CD4-positive, CD25-positive, alpha-beta regulatory T cell (primary cell): ENCODE results near the gene SAMD4A. TPM values are rescaled to one million over a fixed set of nuclear protein-coding genes. Genes with fewer than 3 reads are reported as not detected.
A peak's percentile ranks its signal among the peaks of the same experiment; 100 is the strongest.

Experiments used
- ATAC-seq, 2 donors: fragments of 150-1000 bp; cut with Tn5 transposase; one replicate each; pipeline ENCODE4 v1.10.0; 2021; ENCODE audit warnings: low read depth in 2 of 2, moderate number of reproducible peaks in 2 of 2, moderate library complexity in 1 of 2
- DNase-seq, 3 donors: peaks; one replicate each; pipeline versions ENCODE4 v3.0.0 to v3.0.0-alpha.2; 2012 to 2022; ENCODE audit warnings: mixed read lengths in 1 of 3
- H3K27ac ChIP-seq: one replicate; pipeline ENCODE4 v1.7.0; 2013; ENCODE audit warnings: mild to moderate bottlenecking, low read length; ENCODE audit not compliant: insufficient read depth, poor library complexity, severe bottlenecking
- H3K27me3 ChIP-seq: one replicate; pipeline ENCODE4 v1.7.0; 2013; ENCODE audit warnings: low read length; ENCODE audit not compliant: control insufficient read depth, insufficient read depth
- H3K36me3 ChIP-seq: one replicate; pipeline ENCODE4 v1.7.0; 2013; ENCODE audit warnings: mild to moderate bottlenecking, low read length, moderate library complexity; ENCODE audit not compliant: control insufficient read depth, insufficient read depth
- H3K4me1 ChIP-seq: 2 replicates; pipeline ENCODE4 v1.7.0; 2013; ENCODE audit warnings: mild to moderate bottlenecking, low read length; ENCODE audit not compliant: insufficient read depth, control insufficient read depth, poor library complexity, severe bottlenecking
- H3K4me3 ChIP-seq: one replicate; pipeline ENCODE4 v1.7.0; 2013; ENCODE audit warnings: low read depth, mild to moderate bottlenecking, low read length, moderate library complexity
- H3K9me3 ChIP-seq, 2 experiments: 1 replicate in 1 of 2; 2 replicates in 1 of 2; pipeline ENCODE4 v1.7.0; 2013; ENCODE audit warnings: low read length in 2 of 2, mild to moderate bottlenecking in 1 of 2, moderate library complexity in 1 of 2; ENCODE audit not compliant: control insufficient read depth in 2 of 2
- H3K27ac Mint-ChIP-seq, 3 donors: one replicate each; pipeline ENCODE4 v1.8.0; 2020 to 2022; ENCODE audit warnings: mild to moderate bottlenecking in 3 of 3, mixed read lengths in 3 of 3, moderate library complexity in 2 of 3
- H3K27me3 Mint-ChIP-seq: one replicate; pipeline ENCODE4 v1.8.0; 2022; ENCODE audit warnings: mild to moderate bottlenecking, mixed read lengths
- H3K36me3 Mint-ChIP-seq: one replicate; pipeline ENCODE4 v1.8.0; 2020; ENCODE audit warnings: mixed read lengths
- H3K4me1 Mint-ChIP-seq, 4 donors: one replicate each; pipeline ENCODE4 v1.8.0; 2020 to 2022; ENCODE audit warnings: mixed read lengths in 4 of 4, mild to moderate bottlenecking in 1 of 4
- H3K4me3 Mint-ChIP-seq, 4 donors: one replicate each; pipeline ENCODE4 v1.8.0; 2020 to 2022; ENCODE audit warnings: mild to moderate bottlenecking in 4 of 4, mixed read lengths in 4 of 4, moderate library complexity in 3 of 4
- H3K9me3 Mint-ChIP-seq, 7 donors: one replicate each; pipeline ENCODE4 v1.8.0; 2020 to 2022; ENCODE audit warnings: mixed read lengths in 7 of 7, mild to moderate bottlenecking in 3 of 7, moderate library complexity in 2 of 7
- polyA plus RNA-seq, 4 donors: library from polyadenylated mRNA; unstranded; fragments of 300-500 nt; fragmentation: Illumina TruSeq; gene quantifications; one replicate each; pipeline ENCODE4 v1.2.3, GENCODE V29; 2021
- total RNA-seq: library from RNA; stranded (reverse); gene quantifications from one replicate; pipeline ENCODE4 v1.2.3, GENCODE V29; 2022

Gene SAMD4A
- total and polyA plus RNA-seq, 5 donors from 2014 or later = 0.05 to 7.9 (median 0.13) TPM; not detected in 1

DNA sequence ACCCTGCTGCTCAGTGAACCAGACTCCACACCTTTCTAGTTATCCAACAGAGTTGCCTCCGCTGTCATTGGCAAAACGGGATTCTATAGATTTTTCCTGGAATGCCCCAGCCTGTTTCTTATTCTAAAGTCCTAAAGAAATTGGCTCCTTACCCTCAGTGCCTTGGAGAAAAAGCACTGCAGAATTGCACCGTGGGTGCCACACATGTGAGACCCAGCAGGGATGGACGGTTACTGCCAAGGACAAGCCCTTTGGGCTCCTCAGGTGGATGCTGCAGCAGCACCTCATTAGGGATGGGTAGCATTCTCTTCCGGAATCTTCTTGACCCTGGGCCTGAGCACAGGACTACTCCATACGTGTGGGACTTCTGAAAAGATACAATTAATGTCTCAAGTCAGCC lies 214.2 kb downstream of the SAMD4A start:
- H3K4me3 Mint-ChIP-seq = no peak overlapping the region
- peaks cover 0 to 7% (median 0%) of the 10 kb centered on the region in 4 donors for H3K4me1 Mint-ChIP-seq
- H3K27ac ChIP-seq = no peak overlapping the region
- no peaks in the 10 kb centered on the region for H3K27me3 ChIP-seq
- ATAC-seq (no peak), DNase-seq (no peak)
- no peak overlapping the region for H3K4me3 ChIP-seq
- no peaks in the 10 kb centered on the region for H3K4me1 ChIP-seq
- H3K9me3 Mint-ChIP-seq = no peaks in the 10 kb centered on the region
- H3K27me3 Mint-ChIP-seq = peaks cover 7% of the 10 kb centered on the region
- H3K27ac Mint-ChIP-seq = peak overlapping the region in 2 of 3 donors; percentile 44 to 53
- peaks cover 3% of the 10 kb centered on the region for H3K36me3 Mint-ChIP-seq
- no peaks in the 10 kb centered on the region for H3K36me3 ChIP-seq
- H3K9me3 ChIP-seq = no peaks in the 10 kb centered on the region

GRCh38 chr14:54781961-54782750 lies 215.2 kb downstream of the SAMD4A start:
- Histone ChIP-seq H3K4me3 (no peak overlapping the region), H3K4me1 (no peaks in the 10 kb centered on the region), H3K27ac (no peak overlapping the region), H3K27me3 (no peaks in the 10 kb centered on the region), H3K36me3 (no peaks in the 10 kb centered on the region), H3K9me3 (no peaks in the 10 kb centered on the region)
- Mint-ChIP-seq H3K9me3 (no peaks in the 10 kb centered on the region), H3K36me3 (peaks cover 3% of the 10 kb centered on the region), H3K4me1 (no peaks in the 10 kb centered on the region), H3K27ac (peak overlapping the region in 2 of 3 donors; percentile 39 to 48), H3K4me3 (no peak overlapping the region), H3K27me3 (peaks cover 9% of the 10 kb centered on the region)
- no peak for DNase-seq
- ATAC-seq = no peak

- Histone ChIP-seq H3K4me3 (no peak overlapping the region), H3K27me3 (no peaks in the 10 kb centered on the region), H3K27ac (no peak overlapping the region), H3K9me3 (no peaks in the 10 kb centered on the region), H3K4me1 (no peaks in the 10 kb centered on the region), H3K36me3 (no peaks in the 10 kb centered on the region)
- H3K27ac Mint-ChIP-seq = peak overlapping the region in 2 of 3 donors; percentile 39 to 48
- no peak overlapping the region for H3K4me3 Mint-ChIP-seq
- H3K9me3 Mint-ChIP-seq = no peaks in the 10 kb centered on the region
- ATAC-seq (no peak), DNase-seq (no peak)
- no peaks in the 10 kb centered on the region for H3K4me1 Mint-ChIP-seq
- peaks cover 3% of the 10 kb centered on the region for H3K36me3 Mint-ChIP-seq
- H3K27me3 Mint-ChIP-seq = peaks cover 9% of the 10 kb centered on the region
Observed at GRCh38 chr14:54782751-54783659, 216.1 kb downstream of the SAMD4A start.

GRCh38 chr14:54783660-54784015 lies 216.7 kb downstream of the SAMD4A start:
- ATAC-seq (no peak), DNase-seq (no peak)
- H3K4me3 ChIP-seq = no peak overlapping the region
- no peak overlapping the region for H3K27ac ChIP-seq
- Mint-ChIP-seq H3K36me3 (peaks cover 3% of the 10 kb centered on the region), H3K4me1 (no peaks in the 10 kb centered on the region), H3K27me3 (peaks cover 9% of the 10 kb centered on the region), H3K9me3 (no peaks in the 10 kb centered on the region), H3K4me3 (no peak overlapping the region), H3K27ac (peak overlapping the region in 1 of 3 donors; percentile 21)
- no peaks in the 10 kb centered on the region for H3K36me3 ChIP-seq
- H3K27me3 ChIP-seq = no peaks in the 10 kb centered on the region
- H3K4me1 ChIP-seq = no peaks in the 10 kb centered on the region
- H3K9me3 ChIP-seq = no peaks in the 10 kb centered on the region

GRCh38 chr14:54784060-54784459 lies 217.1 kb downstream of the SAMD4A start:
- no peaks in the 10 kb centered on the region for H3K27me3 ChIP-seq
- H3K4me1 ChIP-seq = no peaks in the 10 kb centered on the region
- Mint-ChIP-seq H3K4me3 (no peak overlapping the region), H3K36me3 (peaks cover 3% of the 10 kb centered on the region), H3K27me3 (peaks cover 9% of the 10 kb centered on the region), H3K9me3 (no peaks in the 10 kb centered on the region), H3K27ac (peak overlapping the region in 2 of 3 donors; percentile 20 to 21), H3K4me1 (no peaks in the 10 kb centered on the region)
- no peaks in the 10 kb centered on the region for H3K9me3 ChIP-seq
- H3K4me3 ChIP-seq = no peak overlapping the region
- no peak overlapping the region for H3K27ac ChIP-seq
- H3K36me3 ChIP-seq = no peaks in the 10 kb centered on the region
- DNase-seq (no peak), ATAC-seq (no peak)

DNA sequence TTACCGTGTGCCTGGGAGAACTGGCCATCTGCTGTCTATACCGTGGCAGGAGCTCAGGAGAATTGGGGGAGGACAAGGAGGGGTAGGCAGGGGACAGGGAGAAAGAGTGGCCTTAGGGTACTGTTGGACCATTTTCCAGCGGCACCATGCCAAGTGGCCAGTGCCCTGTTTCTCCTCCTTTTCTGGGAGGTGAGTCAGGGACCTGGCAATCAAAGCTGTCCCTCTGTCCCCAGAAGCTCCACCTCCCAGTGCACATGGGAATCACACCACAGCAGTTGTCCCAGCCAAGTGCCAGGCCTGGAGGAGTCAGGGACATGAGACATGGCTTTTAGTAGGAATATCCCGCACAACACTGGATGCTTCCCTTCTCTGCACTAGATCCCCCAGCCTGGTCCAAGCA lies 217.7 kb downstream of the SAMD4A start:
- Mint-ChIP-seq H3K27me3 (peaks cover 9% of the 10 kb centered on the region), H3K4me1 (no peaks in the 10 kb centered on the region), H3K9me3 (no peaks in the 10 kb centered on the region), H3K36me3 (peaks cover 3% of the 10 kb centered on the region), H3K27ac (no peak overlapping the region), H3K4me3 (no peak overlapping the region)
- no peaks in the 10 kb centered on the region for H3K9me3 ChIP-seq
- ATAC-seq (no peak), DNase-seq (no peak)
- H3K27ac ChIP-seq = no peak overlapping the region
- H3K36me3 ChIP-seq = no peaks in the 10 kb centered on the region
- no peaks in the 10 kb centered on the region for H3K27me3 ChIP-seq
- no peak overlapping the region for H3K4me3 ChIP-seq
- no peaks in the 10 kb centered on the region for H3K4me1 ChIP-seq

DNA sequence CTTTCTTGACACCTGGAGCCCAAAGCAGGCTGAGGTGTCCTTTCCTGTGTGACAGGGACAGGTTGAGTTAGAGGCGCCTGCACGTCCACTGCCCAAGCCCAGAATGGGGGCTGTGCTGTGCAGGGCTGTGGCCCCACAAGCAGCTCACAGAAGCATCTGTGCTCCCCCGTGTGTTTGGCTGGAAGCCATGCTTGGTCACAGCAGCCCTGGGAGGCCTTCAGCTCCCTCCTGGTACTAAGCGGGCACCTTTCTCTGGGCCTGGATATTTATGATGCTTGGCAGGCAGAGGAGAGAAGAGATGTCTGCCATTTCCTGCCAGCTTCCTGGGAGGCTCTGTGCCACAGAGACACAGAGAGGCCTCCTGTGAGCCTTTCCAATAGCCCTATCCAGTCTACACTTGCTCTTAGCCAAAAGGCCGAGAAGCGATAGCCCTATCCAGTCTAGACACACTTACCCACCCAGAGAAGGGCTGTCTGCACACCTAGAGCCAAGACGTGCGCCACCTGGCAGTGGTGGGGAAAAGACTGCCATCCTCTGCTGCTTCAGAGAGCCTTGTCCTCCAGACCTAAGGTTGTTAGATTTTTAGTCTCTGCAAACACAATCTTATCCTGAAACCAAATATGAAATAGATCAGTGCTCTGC lies 218.3 kb downstream of the SAMD4A start:
- ATAC-seq = no peak
- Mint-ChIP-seq H3K4me3 (no peak overlapping the region), H3K4me1 (no peaks in the 10 kb centered on the region), H3K36me3 (peaks cover 3% of the 10 kb centered on the region), H3K27ac (no peak overlapping the region), H3K27me3 (peaks cover 9% of the 10 kb centered on the region), H3K9me3 (no peaks in the 10 kb centered on the region)
- H3K36me3 ChIP-seq = no peaks in the 10 kb centered on the region
- no peaks in the 10 kb centered on the region for H3K9me3 ChIP-seq
- no peak for DNase-seq
- H3K27me3 ChIP-seq = no peaks in the 10 kb centered on the region
- no peak overlapping the region for H3K27ac ChIP-seq
- no peaks in the 10 kb centered on the region for H3K4me1 ChIP-seq
- H3K4me3 ChIP-seq = no peak overlapping the region
